ENCODE results near the gene EXOC6.

DNA sequence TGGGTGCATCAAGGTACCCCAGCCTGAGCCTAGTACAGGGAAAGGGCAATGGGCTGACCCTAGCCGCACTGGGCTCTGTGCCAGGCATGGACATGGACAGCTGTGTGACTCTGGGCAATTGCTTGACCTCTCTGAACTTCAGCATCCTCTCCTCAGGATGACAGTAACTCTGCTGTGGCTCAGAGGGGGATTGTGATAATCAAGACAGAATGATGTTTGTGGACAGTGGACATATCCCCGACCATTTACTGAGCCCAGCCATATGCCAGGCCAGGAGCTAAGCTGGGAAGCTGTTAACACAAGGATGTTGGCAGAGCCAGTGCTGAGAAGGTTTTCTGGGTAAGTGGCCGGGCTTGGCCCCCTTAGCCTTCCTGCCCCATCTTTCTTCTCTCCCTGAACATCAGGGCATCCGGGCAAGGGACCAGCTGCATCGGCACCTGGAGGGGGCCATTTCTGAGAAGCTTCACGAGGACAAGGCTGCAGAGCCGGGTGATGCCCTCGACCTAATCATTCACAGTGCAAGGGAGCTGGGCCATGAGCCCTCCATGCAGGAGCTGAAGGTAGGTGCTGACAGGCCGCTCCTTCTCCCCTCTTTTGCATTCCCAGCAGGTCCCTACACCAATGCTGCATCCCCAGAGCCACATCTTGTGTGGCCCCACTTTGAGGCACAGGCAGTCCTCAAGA lies 215.8 kb downstream of the EXOC6 start:
- TF ChIP-seq, protein P1, sequence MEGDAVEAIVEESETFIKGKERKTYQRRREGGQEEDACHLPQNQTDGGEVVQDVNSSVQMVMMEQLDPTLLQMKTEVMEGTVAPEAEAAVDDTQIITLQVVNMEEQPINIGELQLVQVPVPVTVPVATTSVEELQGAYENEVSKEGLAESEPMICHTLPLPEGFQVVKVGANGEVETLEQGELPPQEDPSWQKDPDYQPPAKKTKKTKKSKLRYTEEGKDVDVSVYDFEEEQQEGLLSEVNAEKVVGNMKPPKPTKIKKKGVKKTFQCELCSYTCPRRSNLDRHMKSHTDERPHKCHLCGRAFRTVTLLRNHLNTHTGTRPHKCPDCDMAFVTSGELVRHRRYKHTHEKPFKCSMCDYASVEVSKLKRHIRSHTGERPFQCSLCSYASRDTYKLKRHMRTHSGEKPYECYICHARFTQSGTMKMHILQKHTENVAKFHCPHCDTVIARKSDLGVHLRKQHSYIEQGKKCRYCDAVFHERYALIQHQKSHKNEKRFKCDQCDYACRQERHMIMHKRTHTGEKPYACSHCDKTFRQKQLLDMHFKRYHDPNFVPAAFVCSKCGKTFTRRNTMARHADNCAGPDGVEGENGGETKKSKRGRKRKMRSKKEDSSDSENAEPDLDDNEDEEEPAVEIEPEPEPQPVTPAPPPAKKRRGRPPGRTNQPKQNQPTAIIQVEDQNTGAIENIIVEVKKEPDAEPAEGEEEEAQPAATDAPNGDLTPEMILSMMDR (IDR thresholded peaks at IDR 0.05; ENCODE audit: low read depth, low read length, poor library complexity, severe bottlenecking), result no peak
- TF ChIP-seq EZH2phosphoT487 (IDR thresholded peaks at IDR 0.05; ENCODE audit: borderline replicate concordance, low read length), result no peak

All from DOHH2 (cell line).